HepG2 (cell line): ENCODE data around the gene HMCN1. TPM values are rescaled to one million over a fixed set of nuclear protein-coding genes. Genes with fewer than 3 reads are reported as not detected.

Experiments used
- ATAC-seq: fragments of 200-7000 bp; cut with Tn5 transposase; 3 replicates; pipeline ENCODE4 v1.9.1; 2020; ENCODE audit warnings: mild to moderate bottlenecking, moderate library complexity
- BruUV-seq: library from RNA; stranded (reverse); fragments of 400-500 nt; replicated peaks from 2 replicates; lab custom pipeline; 2021; lab: Mats Ljungman, UMichigan
- CTCF ChIA-PET: fragments of 300-600 bp; formaldehyde crosslinking; extraction: SDS; loops from one replicate; lab custom pipeline; 2021; ENCODE audit warnings: low total read pairs, inconsistent platforms, low intra/inter-chr PET ratio; lab: Yijun Ruan, JAX
- POLR2A ChIA-PET: fragments of 350-600 bp; sonication (Branson Sonifier 250); formaldehyde crosslinking; loops from one replicate; lab custom pipeline; 2020; ENCODE audit warnings: antibody characterized with exemption, inconsistent platforms; lab: Yijun Ruan, JAX
- DNase-seq: peaks from one replicate; pipeline ENCODE4 v3.0.0-alpha.2; 2015; ENCODE audit warnings: low spot score
- FAIRE-seq: peaks from 3 replicates; lab custom pipeline; 2011; peaks lifted over from hg19 to GRCh38; lab: Jason Lieb, UNC
- H2AFZ ChIP-seq: one replicate; pipeline ENCODE4 v1.6.1; 2011; ENCODE audit warnings: low read length, inconsistent platforms
- H3K27ac ChIP-seq: fragments of 300-600 bp; 3 replicates; pipeline ENCODE4 v1.8.0; 2011; ENCODE audit warnings: mixed run types, mild to moderate bottlenecking, mixed read lengths, low read length, inconsistent platforms; ENCODE audit not compliant: insufficient read depth; ENCODE audit errors: extremely low read length
- H3K27me3 ChIP-seq, 2 experiments: fragments of 200-600 bp in 1 of 2; 2 replicates in 1 of 2; 3 replicates in 1 of 2; pipeline versions ENCODE4 v1.6.0 to v1.8.0; 2011; ENCODE audit warnings: low read length in 2 of 2, mild to moderate bottlenecking in 2 of 2, moderate library complexity in 2 of 2, inconsistent platforms in 1 of 2; ENCODE audit not compliant: insufficient read depth in 2 of 2, control insufficient read depth in 1 of 2
- H3K36me3 ChIP-seq, 2 experiments: fragments of 200-600 bp in 1 of 2; replicated peaks in 1 of 2; 2 replicates in 1 of 2; 3 replicates in 1 of 2; pipeline versions ENCODE4 v1.5.1 to v1.8.0; 2011; ENCODE audit warnings: low read length in 2 of 2, inconsistent platforms in 1 of 2; ENCODE audit not compliant: insufficient read depth in 2 of 2, control insufficient read depth in 1 of 2
- H3K4me1 ChIP-seq: 2 replicates; pipeline ENCODE4 v1.5.1; 2012; ENCODE audit warnings: low read length, inconsistent platforms; ENCODE audit not compliant: insufficient read depth
- H3K4me2 ChIP-seq: 2 replicates; pipeline ENCODE4 v1.6.0; 2011; ENCODE audit warnings: low read depth, low read length, inconsistent platforms
- H3K4me3 ChIP-seq, 3 experiments: fragments of 200-600 bp in 1 of 3; sonication (generic), shearing (Covaris generic) in 1 of 3; replicated peaks in 1 of 3; 2 replicates each; pipeline ENCODE4 v1.5.1; 2011 to 2016; ENCODE audit warnings: low read length in 3 of 3, inconsistent platforms in 2 of 3, low read depth in 2 of 3, mild to moderate bottlenecking in 2 of 3, control low read depth in 1 of 3, mixed read lengths in 1 of 3; ENCODE audit not compliant: insufficient read depth in 1 of 3
- H3K79me2 ChIP-seq: one replicate; pipeline ENCODE4 v1.6.1; 2011; ENCODE audit warnings: low read length, inconsistent platforms; ENCODE audit not compliant: insufficient read depth
- H3K9ac ChIP-seq: 2 replicates; pipeline ENCODE4 v1.6.0; 2011; ENCODE audit warnings: mild to moderate bottlenecking, low read depth, low read length, inconsistent platforms; ENCODE audit not compliant: insufficient read depth
- H3K9me3 ChIP-seq: 2 replicates; pipeline ENCODE4 v1.5.1; 2012; ENCODE audit warnings: mild to moderate bottlenecking, low read length
- H4K20me1 ChIP-seq: 2 replicates; pipeline ENCODE4 v1.6.0; 2011; ENCODE audit warnings: inconsistent platforms, mild to moderate bottlenecking, low read length, moderate library complexity; ENCODE audit not compliant: insufficient read depth
- ATF7 ChIP-seq, 2 experiments: fragments of 450-650 bp in 1 of 2; sonication (generic) in 1 of 2; formaldehyde crosslinking in 1 of 2; IDR thresholded peaks; 2 replicates each; pipeline versions ENCODE4 v1.4.0 to v1.6.1; 2016 to 2020; ENCODE audit warnings: antibody characterized with exemption in 1 of 2, mild to moderate bottlenecking in 1 of 2, missing genetic modification reagents in 1 of 2
- BRF2 ChIP-seq: sonication (generic); formaldehyde crosslinking; IDR thresholded peaks from 2 replicates; pipeline ENCODE4 v1.8.1; 2022; ENCODE audit warnings: mild to moderate bottlenecking, missing genetic modification reagents
- GTF3A ChIP-seq: sonication (generic); formaldehyde crosslinking; conservative IDR thresholded peaks from 2 replicates; pipeline ENCODE4 v1.4.0; 2020; ENCODE audit warnings: mild to moderate bottlenecking, missing genetic modification reagents
- NFE2L1 ChIP-seq: sonication (generic); formaldehyde crosslinking; IDR thresholded peaks from 2 replicates; pipeline ENCODE4 v1.4.0; 2020; ENCODE audit warnings: missing genetic modification reagents, mild to moderate bottlenecking, borderline replicate concordance
- PCBP1 ChIP-seq: fragments of 200-400 bp; formaldehyde crosslinking; IDR thresholded peaks from 2 replicates; pipeline ENCODE4 v1.6.1; 2017; ENCODE audit warnings: mild to moderate bottlenecking, low read depth, low read length, borderline replicate concordance
- SRY ChIP-seq: sonication (generic); formaldehyde crosslinking; IDR thresholded peaks from 2 replicates; pipeline ENCODE4 v1.8.0; 2022; ENCODE audit warnings: mild to moderate bottlenecking, missing genetic modification reagents
- ZFY ChIP-seq: sonication (generic); formaldehyde crosslinking; IDR thresholded peaks from 2 replicates; pipeline ENCODE4 v1.4.0; 2020; ENCODE audit warnings: missing genetic modification reagents
- ZNF280D ChIP-seq: sonication (generic); formaldehyde crosslinking; IDR thresholded peaks from 2 replicates; pipeline ENCODE4 v1.5.1; 2020; ENCODE audit warnings: mild to moderate bottlenecking, missing genetic modification reagents
- ZNF282 ChIP-seq: fragments of 450-650 bp; IDR thresholded peaks from 2 replicates; pipeline ENCODE4 v1.6.1; 2018; ENCODE audit not compliant: partially characterized antibody
- ZNF329 ChIP-seq: sonication (generic); formaldehyde crosslinking; IDR thresholded peaks from 2 replicates; pipeline ENCODE4 v1.9.0; 2021; ENCODE audit warnings: low read depth, mild to moderate bottlenecking, missing genetic modification reagents
- ZNF547 ChIP-seq: sonication (generic); formaldehyde crosslinking; IDR thresholded peaks from 2 replicates; pipeline ENCODE4 v1.5.1; 2020; ENCODE audit warnings: mild to moderate bottlenecking, missing genetic modification reagents
- ZNF564 ChIP-seq: sonication (generic); formaldehyde crosslinking; IDR thresholded peaks from 2 replicates; pipeline ENCODE4 v1.8.1; 2023; ENCODE audit warnings: mild to moderate bottlenecking, missing genetic modification reagents
- ZNF580 ChIP-seq: IDR thresholded peaks from 2 replicates; pipeline ENCODE4 v1.6.1; 2016; ENCODE audit warnings: low read depth, borderline replicate concordance
- WGBS: methylation state at CpG from one replicate; pipeline ENCODE4 v1.1.6; 2017; ENCODE audit warnings: low lambda C conversion rate; 5-methylcytosine and 5-hydroxymethylcytosine counted together
- in situ Hi-C: cut with HindIII; loops from 2 replicates; pipeline ENCODE4 v1.10.0; 2017; ENCODE audit warnings: low pct_unique_long_range_greater_than_20kb; ENCODE audit not compliant: extremely low pct_ligation_motif_present
- intact Hi-C: fragments of 100-400 bp; cut with micrococcal nuclease; formaldehyde crosslinking; loops from one replicate; pipeline ENCODE4 v1.10.0; 2022; ENCODE audit not compliant: unreplicated experiment
- polyA plus RNA-seq, 8 experiments: library from polyadenylated mRNA; depleted of rRNA in 3 of 8; stranded (reverse) in 7 of 8; unstranded in 1 of 8; fragments of >200 nt; fragmentation: Illumina TruSeq in 4 of 8; extraction: Trizol in 4 of 8; gene quantifications; 2 replicates each; pipeline versions ENCODE4 v1.2.1 to v1.2.3, GENCODE V29; 2011 to 2016; ENCODE audit warnings: low read depth in 4 of 8, missing spikeins in 1 of 8, mixed read lengths in 1 of 8; ENCODE audit not compliant: insufficient read depth in 1 of 8
- total RNA-seq, 5 experiments: library from RNA; depleted of rRNA; stranded (reverse); fragments of >200 nt; fragmentation: Illumina TruSeq; extraction: Trizol; gene quantifications; 2 replicates each; pipeline ENCODE4 v1.2.3, GENCODE V29; 2016; ENCODE audit warnings: low read depth in 1 of 5

HMCN1 gene
- total and polyA plus RNA-seq, 2 of the 13 experiments (the other 11 are each of a cell fraction or from before 2014, with no cell fraction given), result 0.03 TPM; not detected in 1

- intact Hi-C loops, result no loop called here
Measured at GRCh38 chr1:185938396-185938795, 204.2 kb downstream of the HMCN1 start.

More at GRCh38 chr1:185938396-185938795, 204.2 kb downstream of the HMCN1 start:
- BruUV-seq, result no TSS peak
- no peak overlapping the region for H3K9ac ChIP-seq
- TF ChIP-seq BRF2 (CRISPR knock-in tag), result no peak
- no peak for TF ChIP-seq ZNF280D (CRISPR knock-in tag)
- TF ChIP-seq ZNF580 (CRISPR knock-in tag), result no peak
- TF ChIP-seq PCBP1, result no peak
- no peak for TF ChIP-seq SRY (CRISPR knock-in tag)
- TF ChIP-seq ATF7 (IDR thresholded peaks at IDR 0.05), result no peak
- no peak for TF ChIP-seq ATF7 (CRISPR knock-in tag; IDR thresholded peaks at IDR 0.05)
- no peak for TF ChIP-seq ZNF282
- no peak for TF ChIP-seq ZFY (CRISPR knock-in tag)
- no peak for TF ChIP-seq ZNF547 (CRISPR knock-in tag)
- no peak for TF ChIP-seq GTF3A
- TF ChIP-seq NFE2L1 (CRISPR knock-in tag), result no peak
- no peak for TF ChIP-seq ZNF329
- TF ChIP-seq ZNF564, result no peak
- no peaks in the 10 kb centered on the region for H3K4me1 ChIP-seq
- no peak overlapping the region for H3K27ac ChIP-seq
- ATAC-seq, result no peak
- no peaks in the 10 kb centered on the region for H3K79me2 ChIP-seq
- H4K20me1 ChIP-seq, result no peaks in the 10 kb centered on the region
- in situ Hi-C loops, result no loop called here
- no peak overlapping the region for H2AFZ ChIP-seq
- no peaks in the 10 kb centered on the region for H3K9me3 ChIP-seq
- no peaks in the 10 kb centered on the region for H3K27me3 ChIP-seq
- ChIA-PET POLR2A (no interaction called here), CTCF (no interaction called here)
- H3K4me2 ChIP-seq, result no peak overlapping the region
- no peaks in the 10 kb centered on the region for H3K36me3 ChIP-seq
- no peak overlapping the region for H3K4me3 ChIP-seq
- 3% methylated on average over 2 of the region's 2 CpGs for WGBS
- DNase-seq, result no peak
- no peak for FAIRE-seq
